Suppressor macrophage (primary cell): ENCODE measurements around the gene LARP1.

Experiments used
- DNase-seq, 4 experiments: peaks; one replicate each; pipeline ENCODE4 v3.0.0-alpha.2; 2020 to 2022

Gene LARP1

GRCh38 chr5:154858972-154859871 is 104.0 kb downstream of the LARP1 start:
- peak; percentile 57 to 81 (median 69) for DNase-seq

- DNase-seq: peak; percentile 26 to 59 (median 42)
These were observed 104.9 kb downstream of the LARP1 start for GRCh38 chr5:154860123-154860522.

- peak in 3 of 4 experiments; percentile 15 to 71 (median 61) for DNase-seq
These were observed 105.6 kb downstream of the LARP1 start for GRCh38 chr5:154860765-154861164.

- no peak for DNase-seq
These were observed 106.8 kb downstream of the LARP1 start for GRCh38 chr5:154861946-154862345.

DNA sequence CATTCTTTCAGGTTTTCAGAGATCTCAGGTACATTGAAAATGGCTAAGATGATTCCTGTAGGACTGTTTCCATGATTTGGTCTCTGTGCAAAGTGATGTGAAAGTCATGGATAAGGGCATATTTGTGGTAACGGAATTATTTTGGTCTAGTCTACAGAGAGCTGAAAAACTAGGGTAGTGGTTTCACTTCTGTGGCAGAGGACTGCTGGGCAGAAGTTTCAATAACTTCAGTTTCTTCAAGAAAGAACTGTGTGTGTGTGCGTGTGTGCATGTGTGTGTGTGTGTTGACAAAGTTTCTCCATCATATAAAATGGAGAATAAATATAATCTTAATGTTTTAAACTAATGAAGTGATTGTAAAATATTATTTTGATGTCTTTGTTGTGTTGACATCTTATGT is 107.6 kb downstream of the LARP1 start:
- DNase-seq: peak in 3 of 4 experiments; percentile 18 to 54 (median 25)

GRCh38 chr5:154863291-154864080 is 108.3 kb downstream of the LARP1 start:
- DNase-seq: no peak

DNA sequence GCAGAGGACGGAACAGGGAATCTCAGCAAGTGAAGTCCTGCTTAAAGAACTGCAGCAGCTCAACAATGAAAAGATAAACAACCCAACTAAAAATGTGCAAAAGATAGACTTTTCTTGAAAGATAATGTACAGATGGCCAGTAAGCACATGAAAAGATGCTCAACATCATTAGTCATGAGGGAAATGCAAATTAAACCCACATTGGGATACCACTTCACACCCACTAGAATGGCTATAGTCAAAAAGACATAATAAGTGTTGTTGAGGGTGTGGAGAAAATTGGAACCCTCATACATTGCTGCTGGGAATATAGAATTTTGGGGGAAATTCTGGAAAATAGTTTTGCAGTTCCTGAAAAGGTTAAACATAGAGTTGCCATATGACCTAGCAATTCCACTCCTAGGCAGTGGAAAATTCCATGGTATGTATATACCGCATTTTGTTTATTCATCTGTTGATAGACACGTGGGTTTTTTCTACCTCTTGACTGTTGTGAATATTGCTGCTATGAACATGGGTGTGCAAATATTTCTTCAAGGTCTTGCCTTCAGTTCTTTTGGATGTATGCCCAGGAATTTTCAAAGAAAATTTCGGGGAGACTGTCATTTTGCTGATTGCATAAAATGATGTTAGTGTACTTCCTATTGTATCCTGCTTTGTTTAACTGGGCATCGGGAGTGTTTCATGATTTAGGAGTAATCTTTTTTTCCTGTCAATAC is 110.4 kb downstream of the LARP1 start:
- no peak for DNase-seq

GRCh38 chr5:154866841-154867240 is 111.7 kb downstream of the LARP1 start:
- no peak for DNase-seq
